Endothelial cell of umbilical vein (primary cell): Measurements from ENCODE around the gene GLYAT.

ENCODE experiments used
- CTCF ChIP-seq, 2 donors: IDR thresholded peaks; 1 replicate in 1 of 2; 2 replicates in 1 of 2; pipeline ENCODE4 v1.5.1; 2011; ENCODE audit warnings: low read length in 2 of 2, mild to moderate bottlenecking in 2 of 2, moderate library complexity in 2 of 2, control low read depth in 1 of 2, inconsistent platforms in 1 of 2, low read depth in 1 of 2; ENCODE audit not compliant: insufficient read depth in 1 of 2; ENCODE audit errors: extremely low read depth in 1 of 2
- FOS ChIP-seq: IDR thresholded peaks from 2 replicates; pipeline ENCODE4 v1.6.1; 2011; ENCODE audit warnings: mild to moderate bottlenecking, low read length, moderate library complexity, borderline replicate concordance; ENCODE audit not compliant: insufficient read depth
- POLR2A ChIP-seq: IDR thresholded peaks from 2 replicates; pipeline ENCODE4 v1.6.1; 2012; ENCODE audit warnings: low read depth, mild to moderate bottlenecking, control low read depth, low read length
- POLR2AphosphoS5 ChIP-seq: IDR thresholded peaks from 2 replicates; pipeline ENCODE4 v1.6.1; 2012; ENCODE audit warnings: low read depth, mild to moderate bottlenecking, control low read depth, low read length, moderate library complexity; ENCODE audit not compliant: insufficient read depth

- no peak for TF ChIP-seq CTCF (IDR thresholded peaks at IDR 0.05; ENCODE audit: extremely low read depth in 1 of 2, insufficient read depth in 1 of 2, low read depth in 1 of 2, low read length in 2 of 2)
- TF ChIP-seq POLR2A: no peak
- no peak for TF ChIP-seq POLR2AphosphoS5
- TF ChIP-seq FOS: no peak
Measured at GRCh38 chr11:58693026-58693425, 38.7 kb downstream of the GLYAT start.
